Measurements from ENCODE around the gene MRPL41.

DNA sequence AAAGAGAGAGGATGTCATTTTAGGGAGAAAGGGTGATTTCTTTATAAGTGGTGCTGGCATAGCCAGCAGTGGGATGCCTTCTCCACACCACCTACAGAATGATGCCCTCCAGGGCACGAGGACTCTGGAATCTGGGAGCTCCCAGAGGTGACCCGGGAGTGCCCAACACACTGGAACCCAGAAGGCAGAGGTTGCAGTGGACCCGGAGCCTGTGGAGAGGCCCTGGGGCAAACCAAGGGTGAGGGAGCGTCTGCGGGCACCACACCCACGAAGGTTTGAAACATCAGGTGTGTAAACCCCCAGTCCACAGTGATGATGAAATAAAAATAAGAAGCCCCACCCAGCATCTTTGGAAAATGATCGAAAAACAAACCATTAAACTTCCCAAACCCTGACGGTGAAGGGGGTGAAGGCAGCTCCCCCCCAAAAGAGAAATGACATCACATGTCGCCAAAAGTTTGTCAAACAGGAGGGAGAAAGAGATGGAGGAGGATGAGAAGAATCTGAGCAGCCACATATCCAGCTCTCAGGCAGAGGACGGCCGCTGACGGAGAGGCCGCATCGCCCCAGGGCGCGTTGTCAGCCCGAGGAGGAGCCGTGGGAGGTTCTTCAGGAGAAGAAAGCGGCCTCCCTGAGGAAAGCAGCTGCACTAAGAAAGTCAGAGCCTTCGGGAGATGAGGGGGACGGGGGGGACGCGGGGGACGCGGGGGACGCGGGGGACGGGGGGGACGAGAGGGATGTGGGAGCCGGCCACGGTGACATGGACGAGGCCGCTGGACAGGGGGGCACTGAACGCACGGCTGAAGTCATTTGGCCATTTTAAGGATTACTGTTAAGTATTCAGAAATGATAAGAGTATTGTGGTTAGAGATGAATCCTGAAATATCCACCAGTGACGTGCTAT lies 49.4 kb upstream of the MRPL41 start:
- TF ChIP-seq, protein P1, sequence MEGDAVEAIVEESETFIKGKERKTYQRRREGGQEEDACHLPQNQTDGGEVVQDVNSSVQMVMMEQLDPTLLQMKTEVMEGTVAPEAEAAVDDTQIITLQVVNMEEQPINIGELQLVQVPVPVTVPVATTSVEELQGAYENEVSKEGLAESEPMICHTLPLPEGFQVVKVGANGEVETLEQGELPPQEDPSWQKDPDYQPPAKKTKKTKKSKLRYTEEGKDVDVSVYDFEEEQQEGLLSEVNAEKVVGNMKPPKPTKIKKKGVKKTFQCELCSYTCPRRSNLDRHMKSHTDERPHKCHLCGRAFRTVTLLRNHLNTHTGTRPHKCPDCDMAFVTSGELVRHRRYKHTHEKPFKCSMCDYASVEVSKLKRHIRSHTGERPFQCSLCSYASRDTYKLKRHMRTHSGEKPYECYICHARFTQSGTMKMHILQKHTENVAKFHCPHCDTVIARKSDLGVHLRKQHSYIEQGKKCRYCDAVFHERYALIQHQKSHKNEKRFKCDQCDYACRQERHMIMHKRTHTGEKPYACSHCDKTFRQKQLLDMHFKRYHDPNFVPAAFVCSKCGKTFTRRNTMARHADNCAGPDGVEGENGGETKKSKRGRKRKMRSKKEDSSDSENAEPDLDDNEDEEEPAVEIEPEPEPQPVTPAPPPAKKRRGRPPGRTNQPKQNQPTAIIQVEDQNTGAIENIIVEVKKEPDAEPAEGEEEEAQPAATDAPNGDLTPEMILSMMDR (IDR thresholded peaks at IDR 0.05), result no peak
- TF ChIP-seq POLR2A (IDR thresholded peaks at IDR 0.05), result no peak
